ENCODE results near the gene IQCH.
"Not testable (repeated sequence)": the region's sequence is repeated elsewhere in the genome, so short reads cannot be mapped to it uniquely, and the experiment has no call there.

The IQCH gene

GRCh38 chr15:67421105-67421504, 166.5 kb downstream of the IQCH start:
- no peak for DNase-seq (ENCODE audit: low read depth)
- H3K4me3 ChIP-seq (ENCODE audit: low read length), result no peak overlapping the region
- TF ChIP-seq CTCF (IDR thresholded peaks at IDR 0.05; ENCODE audit: insufficient read depth, low read depth, low read length, missing control alignments), result no peak

GRCh38 chr15:67422296-67422695, 167.7 kb downstream of the IQCH start:
- no peak overlapping the region for H3K4me3 ChIP-seq (ENCODE audit: low read length)
- no peak for DNase-seq (ENCODE audit: low read depth)
- TF ChIP-seq CTCF (IDR thresholded peaks at IDR 0.05; ENCODE audit: insufficient read depth, low read depth, low read length, missing control alignments), result peak; percentile 25

GRCh38 chr15:67433495-67434099, 179.0 kb downstream of the IQCH start:
- H3K4me3 ChIP-seq (ENCODE audit: low read length), result no peak overlapping the region
- DNase-seq (ENCODE audit: low read depth), result peak; percentile 62
- peak; percentile 83 for TF ChIP-seq CTCF (IDR thresholded peaks at IDR 0.05; ENCODE audit: insufficient read depth, low read depth, low read length, missing control alignments)

GRCh38 chr15:67436351-67437250, 182.0 kb downstream of the IQCH start:
- DNase-seq (ENCODE audit: low read depth), result not testable (repeated sequence)

GRCh38 chr15:67444100-67444499, 189.5 kb downstream of the IQCH start:
- no peak for TF ChIP-seq CTCF (IDR thresholded peaks at IDR 0.05; ENCODE audit: insufficient read depth, low read depth, low read length, missing control alignments)
- no peak overlapping the region for H3K4me3 ChIP-seq (ENCODE audit: low read length)
- DNase-seq (ENCODE audit: low read depth), result no peak

More at GRCh38 chr15:67436351-67437250, 182.0 kb downstream of the IQCH start:
- not testable (repeated sequence) for H3K4me3 ChIP-seq (ENCODE audit: low read length)

- DNase-seq (ENCODE audit: low read depth), result no peak
- no peak for TF ChIP-seq CTCF (IDR thresholded peaks at IDR 0.05; ENCODE audit: insufficient read depth, low read depth, low read length, missing control alignments)
- no peak overlapping the region for H3K4me3 ChIP-seq (ENCODE audit: low read length)
Observed at GRCh38 chr15:67446449-67446848, 191.9 kb downstream of the IQCH start.

GRCh38 chr15:67448372-67448771, 193.8 kb downstream of the IQCH start:
- DNase-seq (ENCODE audit: low read depth); H3K4me3 ChIP-seq (ENCODE audit: low read length): not testable (repeated sequence)

GRCh38 chr15:67453703-67454102, 199.1 kb downstream of the IQCH start:
- DNase-seq (ENCODE audit: low read depth); H3K4me3 ChIP-seq (ENCODE audit: low read length): not testable (repeated sequence)
